ENCODE measurements around the gene GMPR2.
A peak's percentile ranks its signal among the peaks of the same experiment; 100 is the strongest.
"Not testable (repeated sequence)": the region's sequence is repeated elsewhere in the genome, so short reads cannot be mapped to it uniquely, and the experiment has no call there.

GMPR2 gene

GRCh38 chr14:24232645-24233537 is at the start of gene GMPR2:
Gene GMPR2, plus strand, starts transcription at chr14:24232929. Its CDS starts 325 bp downstream, at chr14:24233254.
- DNase-seq, result peak in 1 of 4 experiments; percentile 26

- DNase-seq, result no peak
Observed at GRCh38 chr14:24183014-24183481, 49.7 kb upstream of the GMPR2 start.

DNA sequence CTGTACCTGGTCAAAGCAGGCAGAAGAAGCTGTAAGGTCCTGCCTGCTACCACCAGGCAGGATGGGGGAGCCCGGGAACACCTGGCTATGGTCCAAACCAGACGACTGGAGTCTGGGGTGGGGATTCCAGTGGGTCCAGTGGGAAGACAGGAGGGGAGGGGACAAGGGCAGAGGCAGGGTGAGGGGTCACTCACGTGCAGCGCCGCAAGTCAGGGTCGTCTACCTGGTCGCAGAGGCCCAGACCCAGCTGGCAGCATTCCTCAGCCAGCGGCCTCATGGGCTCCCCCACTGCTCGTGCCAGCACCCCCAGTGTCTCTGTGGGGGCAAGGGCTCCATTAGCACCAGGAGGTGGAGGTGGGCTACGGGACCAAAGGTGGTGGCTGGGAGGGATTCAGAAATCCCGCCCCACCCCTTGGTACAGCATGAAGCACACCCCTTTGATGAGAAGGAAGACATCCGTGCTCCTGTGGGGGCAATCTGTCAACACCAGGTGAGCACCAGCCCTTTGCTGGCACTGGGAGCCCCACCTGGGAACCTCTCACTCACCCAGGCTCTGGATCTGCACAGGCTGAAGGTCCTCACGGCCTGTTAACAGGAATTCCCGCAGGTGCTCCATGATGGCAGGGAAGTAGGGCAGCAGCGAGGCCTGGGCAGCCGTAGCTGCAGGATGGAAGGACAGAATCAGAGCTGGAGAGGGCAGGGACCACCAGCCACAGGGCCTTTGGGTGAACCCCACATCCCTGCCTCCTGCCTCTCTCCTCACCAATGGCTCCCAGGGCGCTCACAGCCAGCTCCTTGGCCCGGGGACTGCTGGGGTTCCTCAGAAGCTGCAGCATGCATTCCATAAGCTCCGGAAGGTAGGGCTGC is 48.4 kb upstream of the GMPR2 start:
- DNase-seq, result no peak

GRCh38 chr14:24185026-24185425 is 47.7 kb upstream of the GMPR2 start:
- DNase-seq, result no peak

DNA sequence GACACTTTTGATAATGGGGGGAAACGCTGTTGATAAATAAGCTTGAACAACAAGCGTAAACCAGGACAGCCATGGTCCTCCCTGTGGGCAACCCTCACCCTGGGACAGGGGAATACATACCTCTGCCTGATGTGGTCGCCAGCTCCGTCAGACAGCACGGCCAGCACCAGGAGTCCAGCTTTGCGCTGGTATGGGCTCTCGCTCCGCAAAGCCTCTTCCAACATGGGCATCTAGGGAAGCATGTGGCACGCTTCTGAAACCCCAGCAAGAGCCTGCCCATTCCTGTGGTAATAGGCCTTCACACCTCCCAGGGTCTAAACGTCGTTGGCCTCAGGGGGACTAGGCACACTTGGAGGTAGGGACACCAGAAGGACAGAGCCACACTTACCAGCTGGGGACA is 47.0 kb upstream of the GMPR2 start:
- DNase-seq, result no peak

GRCh38 chr14:24186831-24187538 is 45.7 kb upstream of the GMPR2 start:
- DNase-seq, result no peak

GRCh38 chr14:24187539-24187915 is 45.2 kb upstream of the GMPR2 start:
- DNase-seq, result no peak

DNA sequence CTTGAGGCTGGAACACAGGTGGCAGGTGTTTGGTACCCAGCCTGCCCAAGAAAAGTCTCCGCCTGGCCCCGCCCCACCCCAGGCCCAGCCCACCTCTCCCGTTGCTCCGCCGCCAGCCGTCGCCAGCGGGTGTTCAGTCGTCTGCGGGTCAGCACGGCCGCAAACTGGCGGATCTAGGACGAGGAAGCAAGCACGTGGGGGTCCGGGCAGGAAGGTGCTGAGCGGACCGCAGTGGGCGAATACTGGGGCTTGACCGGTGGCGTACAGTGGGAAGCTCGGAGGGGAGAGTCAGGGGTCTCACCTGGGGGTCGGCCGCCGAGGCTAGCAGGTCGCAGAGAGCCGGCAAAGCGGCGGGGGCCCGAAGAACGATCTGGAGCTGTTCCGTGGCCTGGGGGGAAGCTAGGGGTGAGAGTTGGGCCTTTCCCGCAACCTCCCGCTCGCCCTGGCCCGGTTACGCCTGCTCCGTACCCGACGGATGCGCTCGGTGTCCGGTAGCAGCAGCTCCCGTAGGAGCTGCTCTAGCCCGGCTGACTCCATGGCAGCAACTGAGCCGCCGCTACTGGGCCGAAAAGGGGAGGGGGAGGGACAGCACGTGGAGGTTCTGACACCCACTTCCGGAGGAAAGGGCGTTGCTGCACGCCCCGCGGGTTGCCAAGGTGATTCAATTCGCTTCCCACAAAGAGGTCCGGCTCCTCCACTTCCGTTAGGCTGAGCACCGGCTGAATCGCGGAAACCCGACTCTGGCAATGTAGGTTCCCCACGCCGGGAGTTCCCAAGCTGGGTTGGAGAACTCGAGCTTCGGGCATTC is 44.3 kb upstream of the GMPR2 start, which contains the start of gene IPO4:
IPO4 (minus strand) TSS at position 566 of the 808 bp plus-strand sequence; CDS start at position 537, 29 bp downstream.
- DNase-seq, result peak; percentile 83 to 90 (median 88)

DNA sequence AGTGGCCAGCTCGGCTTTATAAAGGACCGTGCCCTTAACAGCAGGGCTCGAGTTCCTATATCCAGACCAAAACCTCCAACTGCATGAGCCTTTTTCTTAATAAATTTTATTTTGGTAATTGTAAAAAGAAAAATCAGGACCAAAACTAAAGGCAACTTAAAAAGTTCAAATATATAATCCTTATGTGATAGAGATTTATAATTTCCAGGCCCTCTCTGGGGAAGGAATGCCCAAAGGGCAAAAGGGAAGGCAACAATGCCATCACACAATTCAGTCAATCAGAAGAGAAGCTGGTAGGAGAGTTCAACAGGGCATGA is 43.7 kb upstream of the GMPR2 start:
- no peak for DNase-seq

DNA sequence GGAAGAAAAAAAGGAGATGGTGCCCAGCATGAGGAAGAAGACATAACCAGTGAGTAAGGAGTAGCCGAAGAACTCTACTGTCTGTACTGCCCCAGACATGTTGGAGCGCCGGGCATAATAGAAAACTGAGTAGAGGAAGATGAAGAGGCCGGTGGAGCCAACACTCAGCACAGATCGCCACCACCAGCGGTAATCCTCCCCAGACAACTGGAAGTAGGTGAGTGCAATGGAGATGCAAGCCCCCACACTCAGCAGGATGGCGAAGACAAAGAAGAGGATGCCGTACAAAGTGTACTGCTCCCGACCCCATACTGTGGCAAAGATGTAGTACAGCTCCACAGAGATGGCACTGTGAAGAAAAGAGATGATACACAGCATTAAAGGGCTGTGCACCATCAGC is 43.3 kb upstream of the GMPR2 start:
- DNase-seq, result no peak

DNA sequence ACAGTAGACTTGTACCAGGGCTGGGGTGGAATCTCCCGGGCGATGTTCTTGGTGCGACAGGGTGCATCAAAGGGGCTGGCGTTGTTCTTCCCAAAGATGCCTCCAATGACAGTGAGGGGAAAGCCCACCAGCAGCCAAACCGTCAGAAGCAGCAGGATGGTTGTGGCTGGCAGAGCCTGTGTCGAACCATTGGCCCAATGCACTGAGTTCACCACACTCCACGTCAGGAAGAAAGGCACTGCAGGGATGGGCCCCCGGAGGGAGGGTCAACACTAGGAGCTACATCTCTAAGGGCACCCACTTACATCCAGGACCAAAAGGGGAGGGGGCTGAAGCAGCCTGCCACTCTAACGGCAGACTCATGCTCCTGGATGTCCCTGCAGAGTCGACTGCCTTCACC is 42.3 kb upstream of the GMPR2 start:
- DNase-seq, result no peak

DNA sequence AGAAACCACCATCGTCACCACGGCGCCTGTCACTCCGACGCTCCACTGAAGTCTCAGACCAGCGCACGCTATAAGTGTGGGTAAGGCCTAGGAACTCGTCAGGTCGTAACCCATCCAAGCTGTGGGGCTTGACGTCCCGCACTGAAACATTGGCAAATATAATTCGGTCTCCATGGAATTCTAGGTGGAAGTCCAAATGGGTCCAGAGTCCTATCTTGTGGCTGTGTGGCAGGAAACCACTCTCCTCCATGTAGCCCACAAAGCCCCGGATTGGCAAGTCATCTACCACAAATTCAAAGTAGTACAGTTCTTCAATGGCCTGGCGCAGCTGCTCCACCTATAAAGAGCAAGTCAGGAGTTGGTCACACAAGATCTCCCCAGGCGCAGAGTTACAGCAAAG is 39.8 kb upstream of the GMPR2 start:
- no peak for DNase-seq

GRCh38 chr14:24194186-24194872 is 38.4 kb upstream of the GMPR2 start:
- no peak for DNase-seq

- no peak for DNase-seq
Observed at GRCh38 chr14:24194873-24195185, 37.9 kb upstream of the GMPR2 start.

DNA sequence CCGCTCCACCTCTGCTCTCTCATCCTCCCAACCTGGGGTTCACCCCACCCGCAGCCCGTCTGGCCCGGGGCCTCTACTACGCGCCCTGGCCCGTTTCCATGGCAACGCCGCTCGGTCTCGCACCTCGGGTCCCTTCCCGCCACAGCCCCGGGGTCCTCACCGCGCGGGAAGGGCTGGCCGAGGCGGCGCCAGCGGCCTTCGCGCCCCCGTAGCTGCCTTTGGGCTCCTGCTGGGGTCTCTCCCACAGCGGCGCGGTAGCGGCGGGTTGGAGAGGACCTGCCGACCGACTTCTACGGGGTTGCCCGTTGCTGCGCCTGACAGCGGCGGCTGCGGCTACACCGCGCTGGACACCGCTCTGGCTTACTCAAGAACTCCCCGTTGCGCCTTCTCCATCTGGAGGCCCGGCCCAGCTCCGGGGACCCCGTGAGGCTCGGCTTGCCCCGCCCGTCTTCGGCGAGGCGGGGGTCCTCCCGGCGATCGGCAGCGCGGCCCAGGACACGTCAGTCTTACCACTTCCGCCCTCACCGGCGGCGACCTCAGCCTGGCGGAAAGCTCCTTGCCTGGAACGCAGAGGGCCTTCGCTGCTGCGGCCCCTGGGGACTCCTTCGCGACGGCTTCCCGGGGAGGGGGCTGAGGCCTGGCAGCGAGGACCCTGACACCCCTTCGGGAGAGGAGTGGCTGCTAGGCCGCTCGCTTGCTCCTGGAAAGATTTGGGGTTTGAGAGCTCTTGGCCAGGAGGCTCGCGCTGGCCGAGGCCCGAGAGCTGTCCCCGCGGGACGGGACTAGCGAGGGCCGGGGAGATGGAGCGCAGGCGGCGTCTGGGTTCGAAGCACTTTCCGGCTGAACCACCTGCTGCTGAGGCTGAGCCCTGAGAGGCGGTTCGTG is 37.3 kb upstream of the GMPR2 start, which contains the start of gene TM9SF1:
TM9SF1 (minus strand) TSS at position 256 of the 885 bp plus-strand sequence. CDS start 422 bp downstream, outside the sequence.
- DNase-seq, result peak; percentile 73 to 84 (median 80)

GRCh38 chr14:24196071-24197055 is 36.4 kb upstream of the GMPR2 start:
- no peak for DNase-seq

DNA sequence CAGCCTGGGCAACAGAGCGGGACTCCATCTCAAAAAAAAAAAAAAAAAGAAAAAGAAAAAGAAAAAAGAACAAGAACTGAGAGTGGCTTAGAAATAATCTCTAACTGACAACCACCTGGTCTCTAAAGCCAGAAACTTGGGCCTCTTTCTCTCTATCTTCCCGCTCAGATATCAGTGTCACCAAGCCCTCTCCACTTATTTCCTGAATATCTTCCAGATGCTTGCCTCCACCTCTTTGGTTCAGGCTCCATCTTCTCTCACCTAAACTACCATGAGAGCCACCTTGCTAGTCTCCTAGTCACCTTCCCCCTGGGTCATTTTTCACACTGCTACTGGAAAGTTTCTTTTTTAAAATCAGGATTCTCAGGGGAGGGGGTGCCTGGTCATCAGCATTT is 35.7 kb upstream of the GMPR2 start:
- DNase-seq, result no peak

- DNase-seq, result no peak
Observed at GRCh38 chr14:24198814-24199524, 33.8 kb upstream of the GMPR2 start.

GRCh38 chr14:24202538-24202937 is 30.2 kb upstream of the GMPR2 start:
- DNase-seq, result not testable (repeated sequence)
